Hypothalamus (tissue), 51 donors: ENCODE results near the gene SPARC.

Experiments
- DNase-seq, 51 donors: peaks; one replicate each; lab custom pipeline; 2025; lab: John Stamatoyannopoulos, UW

The SPARC gene

DNA sequence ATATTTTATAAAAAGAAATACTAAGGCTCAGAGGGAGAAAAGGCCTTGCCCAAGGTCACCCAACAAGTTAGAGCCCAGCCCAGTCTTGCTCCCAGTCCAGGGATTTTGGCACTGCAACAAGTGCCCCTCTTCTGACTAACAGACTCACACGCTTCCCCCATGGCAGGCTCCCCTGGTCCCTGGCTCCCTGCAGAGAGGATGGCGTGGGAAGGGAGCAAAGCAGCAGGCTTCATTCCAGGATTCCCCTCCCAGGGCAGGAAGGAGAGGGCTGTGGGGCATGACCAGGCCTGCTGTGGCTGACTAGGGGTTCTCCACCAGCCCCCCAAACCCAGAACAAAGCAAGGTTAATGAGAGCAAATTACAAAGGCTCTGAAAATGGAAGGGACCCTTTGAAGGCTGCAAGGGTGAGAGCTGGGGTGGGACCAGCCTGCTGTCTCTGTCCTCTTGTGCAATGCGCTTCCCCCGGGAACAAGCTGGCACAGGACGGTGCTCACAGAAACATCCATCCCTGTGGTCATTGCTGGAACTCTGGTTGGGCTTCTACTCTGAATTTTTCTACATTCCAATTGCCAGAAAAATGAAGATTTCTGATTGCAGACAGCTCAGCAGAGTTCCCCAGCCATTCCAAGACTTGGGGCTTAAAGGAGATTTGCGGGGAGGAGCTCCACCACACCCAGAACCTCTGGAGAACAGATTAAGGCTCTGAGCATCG, 58.4 kb downstream of the SPARC start:
- DNase-seq, result no peak

DNA sequence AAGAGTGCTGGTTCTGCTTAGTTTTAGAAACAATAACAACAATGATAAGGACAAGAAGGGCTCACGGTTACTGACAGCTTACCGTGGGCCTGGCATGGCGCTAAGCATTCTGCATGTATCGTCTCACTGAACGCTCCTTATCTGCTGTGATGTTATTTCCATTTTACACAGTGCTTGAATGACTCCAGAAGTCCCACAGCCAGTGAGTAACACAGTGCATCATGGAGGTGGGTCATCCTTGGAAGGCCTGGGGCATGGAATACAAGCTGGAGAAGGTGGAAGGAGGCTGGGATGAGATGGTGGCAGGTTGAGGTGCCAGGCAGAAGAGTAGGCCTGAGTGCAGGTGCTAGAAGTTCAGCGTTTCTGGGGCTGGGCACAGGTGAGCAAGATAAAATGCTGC, 59.1 kb downstream of the SPARC start:
- no peak for DNase-seq

DNA sequence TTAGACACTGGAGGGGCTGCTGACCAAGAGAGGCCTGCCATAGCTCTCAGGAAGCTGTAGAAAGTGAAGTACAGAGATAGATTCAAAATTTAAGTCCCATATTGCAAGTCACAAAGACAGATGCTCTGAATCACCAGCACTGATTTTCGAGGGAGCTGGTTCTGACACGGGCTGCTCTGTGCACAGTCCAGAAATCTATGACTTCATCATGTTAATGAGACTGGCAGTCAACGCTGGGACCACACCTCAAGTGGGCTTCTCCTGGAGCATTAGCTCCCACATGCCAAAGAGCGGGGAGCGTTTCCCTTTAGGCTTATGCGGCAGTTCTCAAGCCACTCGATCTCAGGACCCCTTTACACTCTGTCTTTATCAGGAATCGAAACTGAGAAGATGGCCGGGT, 61.4 kb downstream of the SPARC start:
- DNase-seq, result no peak

DNA sequence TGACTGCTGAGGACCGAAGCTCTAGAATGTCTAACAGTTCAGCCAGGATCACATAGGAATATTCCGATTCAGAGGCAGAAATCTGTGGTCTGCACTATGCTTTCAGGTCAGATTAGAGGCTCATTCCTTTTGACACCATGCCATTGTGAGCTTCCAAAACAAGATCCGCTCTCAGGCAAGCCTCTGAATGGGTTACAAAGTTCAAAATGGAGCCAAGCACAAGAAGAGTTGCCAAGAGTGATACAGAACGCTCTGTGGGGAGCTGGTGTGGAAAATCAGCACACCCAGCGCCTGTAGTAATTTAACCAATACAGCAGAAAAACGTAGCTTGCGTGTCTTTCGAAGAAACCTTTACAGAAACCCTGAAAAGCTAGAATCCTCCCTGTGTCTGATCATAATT, 62.2 kb downstream of the SPARC start:
- DNase-seq, result peak in 2 of 51 donors; percentile 2 to 33

DNA sequence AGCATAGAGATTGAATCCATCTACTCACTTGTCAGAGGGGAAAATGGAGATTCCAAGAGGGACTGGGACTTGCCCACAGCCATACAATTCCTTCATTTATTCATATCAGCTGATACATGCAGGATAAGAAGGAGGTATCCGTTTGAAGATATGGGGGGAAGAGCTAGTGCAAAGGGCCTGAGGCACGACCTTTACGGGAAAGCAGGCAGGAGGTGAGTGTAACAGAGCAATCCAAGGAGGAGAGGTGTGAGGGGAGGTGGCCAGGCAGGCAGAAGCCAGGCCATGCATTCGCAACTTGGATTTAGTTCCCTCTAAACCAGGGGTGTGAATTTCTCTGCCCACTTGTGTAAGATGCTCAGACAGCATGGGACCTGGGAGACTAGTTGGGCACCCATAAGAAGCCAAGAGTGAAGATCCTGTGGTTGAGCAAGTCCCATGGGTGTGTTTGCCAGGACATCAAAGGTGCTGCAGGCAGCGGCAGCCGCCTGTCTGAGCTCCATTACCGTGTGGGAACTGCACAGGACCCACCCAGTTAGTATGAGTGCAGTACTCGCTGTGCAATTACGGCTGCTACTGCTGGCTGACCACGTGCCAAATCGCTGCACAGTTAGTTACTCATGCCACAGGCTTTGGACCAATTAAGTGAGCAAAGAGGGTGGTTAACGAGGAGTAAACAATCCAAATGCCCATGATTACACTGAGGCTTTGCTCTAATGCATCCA, 64.2 kb downstream of the SPARC start:
- DNase-seq, result no peak

DNA sequence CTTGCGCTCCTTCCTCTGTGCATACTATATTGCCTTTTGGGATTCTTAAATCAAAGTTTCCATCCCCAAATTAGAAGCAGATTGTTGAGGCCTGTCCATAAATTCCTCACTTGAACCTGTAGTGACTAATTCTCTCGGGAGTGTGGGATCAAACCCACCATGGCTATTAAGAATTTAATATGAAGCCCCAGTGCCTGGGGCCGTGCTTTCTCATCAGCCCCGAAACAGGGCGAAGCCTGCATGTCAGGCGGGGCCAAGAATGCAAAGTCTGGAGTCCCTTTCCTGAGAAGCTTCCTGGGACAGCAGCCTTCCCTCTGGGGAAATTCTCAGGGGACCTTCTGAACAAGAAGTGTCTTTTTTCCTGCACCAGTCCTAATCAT, 66.3 kb downstream of the SPARC start:
- no peak for DNase-seq

DNA sequence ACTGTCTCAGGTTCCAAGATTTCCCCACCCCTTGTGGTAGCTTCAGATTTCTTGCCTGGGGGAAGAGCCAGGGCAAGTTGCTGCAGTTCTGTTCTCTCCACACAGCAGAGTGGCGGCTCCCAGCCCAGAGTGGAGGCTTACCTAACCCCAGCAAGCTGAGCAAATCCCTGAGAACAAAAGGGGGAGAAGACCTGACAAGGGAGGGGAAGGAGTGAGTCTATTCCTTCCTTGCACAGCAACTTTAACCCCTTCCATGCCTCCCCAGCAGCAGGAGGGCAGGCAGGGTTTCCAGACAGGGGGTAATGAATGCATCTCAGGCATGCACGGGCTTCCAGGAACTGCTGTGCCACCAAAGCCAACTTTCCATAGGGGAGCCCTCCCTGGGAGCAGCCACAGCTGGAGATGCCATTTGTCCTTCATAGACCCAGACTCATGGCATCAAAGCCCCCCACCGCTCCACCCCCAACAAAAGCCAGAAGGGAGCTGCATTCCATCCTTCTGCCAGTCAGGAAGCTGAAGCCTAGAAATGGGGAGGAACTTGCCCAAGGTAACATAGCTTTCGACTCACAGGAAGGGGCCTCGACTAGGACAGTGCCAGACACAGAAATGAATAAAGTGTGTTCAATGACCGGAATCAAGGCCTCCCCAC, 66.8 kb downstream of the SPARC start:
- DNase-seq, result no peak

DNA sequence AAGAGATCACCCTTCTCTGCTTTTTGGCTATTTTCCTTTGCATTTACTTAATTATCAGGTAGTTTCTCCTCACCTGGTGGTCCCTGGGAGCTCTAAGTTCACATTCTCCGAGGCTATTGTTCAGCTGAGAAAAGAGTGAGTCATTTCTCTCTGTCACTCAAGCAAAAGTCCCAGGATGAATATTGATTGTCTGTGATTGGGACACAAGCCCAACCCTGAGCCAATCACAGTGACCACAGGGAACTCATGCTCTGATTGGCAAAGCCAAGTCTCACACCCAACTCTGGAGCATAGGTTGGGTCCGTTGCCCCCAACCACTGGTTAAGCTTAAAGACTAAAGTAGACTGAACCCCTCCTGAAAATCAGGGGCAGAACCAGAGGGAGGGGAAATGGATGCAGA, 67.8 kb downstream of the SPARC start:
- no peak for DNase-seq

DNA sequence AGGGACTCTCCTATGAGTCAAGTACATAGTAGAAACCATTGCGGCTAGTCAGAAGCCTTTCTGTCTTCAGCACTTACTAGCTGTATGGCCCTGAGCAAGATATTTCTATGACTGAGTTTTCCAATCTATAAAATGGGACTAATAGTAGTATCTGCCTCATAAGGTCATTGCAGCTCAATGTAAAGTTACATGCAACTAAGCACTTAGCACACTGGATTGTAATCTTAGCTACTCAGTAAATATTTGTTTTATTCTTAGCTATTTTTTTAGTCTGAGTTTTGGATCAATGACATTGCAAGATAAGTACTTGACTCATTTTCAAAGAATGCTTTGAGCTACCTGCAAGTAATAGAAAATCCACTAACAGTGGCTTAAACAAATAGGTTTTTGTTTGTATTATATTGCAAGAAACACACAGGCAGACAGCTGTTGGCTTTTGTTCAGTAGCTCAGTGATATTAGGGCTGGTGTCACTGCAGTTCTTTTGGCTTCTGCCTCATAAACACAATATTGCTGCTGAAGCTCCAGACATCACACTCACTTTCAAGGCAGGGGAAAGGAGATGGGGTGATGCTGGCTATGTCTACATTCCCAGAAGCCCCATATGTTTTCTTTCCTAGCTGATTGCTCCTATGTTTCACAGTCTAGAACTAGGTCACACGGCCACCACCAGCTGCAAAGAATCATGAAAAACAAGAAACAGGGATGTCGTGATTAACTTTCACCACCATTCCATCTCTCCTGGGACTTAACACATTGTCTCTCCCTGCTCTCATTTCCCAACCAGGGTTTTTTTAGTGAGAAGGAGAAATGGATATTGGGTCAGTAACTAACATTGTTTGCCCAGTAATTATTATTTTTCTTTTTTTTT, 68.6 kb downstream of the SPARC start:
- DNase-seq, result no peak

DNA sequence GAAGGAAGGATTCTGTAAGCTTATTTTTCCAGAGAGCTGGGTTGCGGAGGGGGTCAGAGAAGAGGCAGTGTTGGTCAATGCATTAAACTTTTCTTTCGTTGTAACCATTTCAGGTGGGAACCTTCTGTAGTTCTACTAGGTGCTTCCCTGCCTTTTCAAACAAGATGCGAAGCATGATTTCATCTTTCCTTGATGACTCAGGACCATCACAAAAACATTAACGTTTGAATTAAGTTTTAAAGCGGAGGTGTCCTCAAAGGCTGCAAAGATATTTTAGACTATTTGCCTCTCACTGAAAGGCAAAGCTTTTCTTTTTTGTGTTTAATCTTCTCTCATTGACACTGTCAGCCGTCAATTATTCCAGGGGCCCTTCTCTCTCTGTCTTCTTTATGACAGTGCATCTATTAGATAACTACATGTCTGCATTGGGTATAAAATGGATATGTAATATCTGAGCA, 69.3 kb downstream of the SPARC start:
- DNase-seq, result peak in 1 of 51 donors; percentile 27

DNA sequence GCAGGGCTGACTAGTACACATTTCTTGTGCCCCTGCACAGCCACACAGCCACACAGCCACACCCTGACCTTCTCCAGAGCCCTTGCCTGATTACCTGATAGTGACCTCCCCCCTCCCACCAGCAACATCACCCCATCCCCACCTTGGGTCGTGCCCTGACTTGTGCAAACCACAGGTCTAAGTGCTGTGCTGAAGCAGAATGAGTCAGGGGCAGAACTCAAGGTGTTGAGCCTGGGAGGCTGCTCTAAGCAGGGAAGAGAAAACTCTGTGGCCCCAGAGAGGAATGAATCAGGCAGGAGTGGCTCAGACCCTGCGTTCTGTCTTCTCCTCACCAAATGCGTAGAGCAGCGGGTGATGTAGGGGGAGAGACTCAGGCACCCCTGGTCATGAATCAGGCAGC, 71.3 kb downstream of the SPARC start:
- peak in 1 of 51 donors; percentile 7 for DNase-seq

DNA sequence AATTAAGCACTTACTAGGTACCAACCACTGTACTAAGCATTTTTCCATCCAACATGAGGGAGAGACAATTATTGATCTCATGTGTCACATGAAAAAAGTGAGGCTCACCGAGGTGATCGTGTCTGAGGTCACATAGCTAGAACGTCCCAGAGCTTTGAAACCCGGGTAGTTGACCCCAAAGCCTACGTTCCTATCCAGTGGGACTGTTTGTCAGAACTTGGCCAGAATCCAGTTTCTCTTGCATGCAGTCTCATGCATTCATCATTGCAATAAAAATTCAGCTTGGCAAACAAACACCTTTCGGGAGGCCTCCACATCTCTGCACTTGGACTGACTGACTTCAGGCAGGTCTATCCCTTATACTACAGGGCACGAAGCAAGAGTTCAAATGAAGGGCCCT, 72.2 kb downstream of the SPARC start:
- DNase-seq, result no peak

DNA sequence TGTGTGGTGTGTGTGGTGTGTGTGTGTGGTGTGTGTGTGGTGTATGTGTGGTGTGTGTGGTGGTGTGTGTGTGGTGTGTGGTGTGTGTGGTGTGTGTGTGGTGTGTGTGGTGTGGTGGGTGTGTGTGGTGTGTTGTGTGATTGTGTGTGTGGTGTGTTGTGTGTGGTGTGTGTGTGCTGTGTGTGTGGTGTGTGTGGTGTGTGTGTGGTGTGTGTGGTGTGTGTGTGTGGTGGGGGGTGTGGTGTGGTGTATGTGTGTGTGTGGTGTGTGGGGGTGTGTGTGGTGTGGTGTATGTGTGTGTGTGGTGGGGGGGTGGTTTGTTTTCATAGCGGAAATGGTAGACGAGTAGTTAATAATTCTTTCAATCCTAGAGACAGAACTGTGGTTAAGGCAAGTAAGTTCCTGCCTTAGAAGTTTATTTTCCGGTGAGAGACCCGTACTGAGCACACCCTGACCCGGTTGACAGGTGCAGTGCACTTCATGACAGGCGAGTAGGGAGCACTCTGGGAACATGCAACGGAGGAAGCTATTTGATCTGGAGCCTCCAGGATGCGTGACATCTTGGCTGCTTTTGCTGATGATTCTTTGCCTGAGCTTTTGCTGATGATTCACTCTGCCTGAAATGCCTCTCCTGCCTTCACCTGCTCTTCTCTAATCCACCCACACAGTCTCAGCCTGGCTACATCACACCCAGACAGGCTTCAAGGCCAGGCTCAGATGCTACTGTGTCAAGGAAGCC, 73.9 kb downstream of the SPARC start:
- DNase-seq, result peak in 4 of 51 donors; percentile 17 to 43 (median 20)

DNA sequence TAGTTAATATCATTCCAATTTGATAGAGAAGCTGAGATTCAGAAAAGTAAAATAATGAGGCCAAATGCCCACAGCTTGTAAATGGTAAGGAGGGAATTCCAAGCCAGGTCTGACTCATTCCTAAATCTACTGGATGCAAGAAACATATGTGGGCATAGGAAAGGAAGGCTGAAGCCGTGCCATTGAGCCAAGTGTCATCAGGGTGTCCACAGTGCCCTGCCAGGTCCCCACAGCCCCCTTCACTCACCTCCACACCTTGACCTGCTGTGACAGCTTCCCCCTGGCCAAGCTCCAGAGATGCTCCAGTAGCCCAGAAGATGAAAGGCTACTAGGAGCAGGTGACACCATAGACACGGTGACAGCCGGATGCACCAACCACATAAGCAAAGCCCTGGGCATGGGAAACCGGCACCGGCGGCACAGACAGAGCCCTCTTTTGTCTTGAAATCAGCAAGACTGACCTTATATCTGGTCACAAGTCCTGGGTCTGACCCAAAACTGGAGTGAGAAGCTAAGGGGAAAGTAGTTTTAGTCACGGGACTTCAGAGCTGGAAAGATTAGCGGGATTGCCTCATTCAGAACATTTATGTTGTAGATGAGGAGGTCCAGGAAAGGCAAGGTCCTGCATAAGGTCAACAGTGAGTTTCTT, 75.5 kb downstream of the SPARC start:
- DNase-seq, result no peak
